Dermis blood vessel endothelial cell (primary cell): ENCODE data around the gene SPTBN1. TPM values are rescaled to one million over a fixed set of nuclear protein-coding genes. Genes with fewer than 3 reads are reported as not detected.
"Not testable (repeated sequence)": the region's sequence is repeated elsewhere in the genome, so short reads cannot be mapped to it uniquely, and the experiment has no call there.

Experiments used
- DNase-seq: peaks from one replicate; pipeline ENCODE4 v3.0.0; 2010
- total RNA-seq: library from RNA; depleted of rRNA; stranded (reverse); fragments of >200 nt; gene quantifications from 2 replicates; pipeline ENCODE4 v1.2.3, GENCODE V29; 2014

Gene SPTBN1
- total RNA-seq, 1 donor from 2014 or later, result 916 TPM

- peak; percentile 85 for DNase-seq
These were observed 15.1 kb downstream of the SPTBN1 start for GRCh38 chr2:54471221-54471711.

GRCh38 chr2:54473851-54474250 lies 17.7 kb downstream of the SPTBN1 start:
- no peak for DNase-seq

- DNase-seq, result no peak
These were observed 19.2 kb downstream of the SPTBN1 start for GRCh38 chr2:54475285-54475684.

GRCh38 chr2:54475919-54476318 lies 19.8 kb downstream of the SPTBN1 start:
- no peak for DNase-seq

- no peak for DNase-seq
These were observed 20.7 kb downstream of the SPTBN1 start for GRCh38 chr2:54476852-54477251.

GRCh38 chr2:54477896-54478295 lies 21.8 kb downstream of the SPTBN1 start:
- DNase-seq, result no peak

GRCh38 chr2:54478899-54479298 lies 22.8 kb downstream of the SPTBN1 start:
- DNase-seq, result no peak

GRCh38 chr2:54479424-54479823 lies 23.3 kb downstream of the SPTBN1 start:
- DNase-seq, result peak; percentile 57

- DNase-seq, result no peak
These were observed 23.9 kb downstream of the SPTBN1 start for GRCh38 chr2:54480025-54480424.

GRCh38 chr2:54481686-54482085 lies 25.6 kb downstream of the SPTBN1 start:
- no peak for DNase-seq

GRCh38 chr2:54482715-54483114 lies 26.6 kb downstream of the SPTBN1 start:
- DNase-seq, result peak; percentile 49

GRCh38 chr2:54483426-54483825 lies 27.3 kb downstream of the SPTBN1 start:
- DNase-seq, result peak; percentile 48

- not testable (repeated sequence) for DNase-seq
These were observed 29.6 kb downstream of the SPTBN1 start for GRCh38 chr2:54485756-54486155.

GRCh38 chr2:54486766-54487165 lies 30.6 kb downstream of the SPTBN1 start:
- DNase-seq, result no peak

GRCh38 chr2:54490863-54491262 lies 34.7 kb downstream of the SPTBN1 start:
- no peak for DNase-seq

GRCh38 chr2:54492335-54492734 lies 36.2 kb downstream of the SPTBN1 start:
- DNase-seq, result no peak

GRCh38 chr2:54494087-54494486 lies 38.0 kb downstream of the SPTBN1 start:
- no peak for DNase-seq

- DNase-seq, result no peak
These were observed 40.8 kb downstream of the SPTBN1 start for GRCh38 chr2:54496920-54497319.

- peak; percentile 85 for DNase-seq
These were observed 41.9 kb downstream of the SPTBN1 start for GRCh38 chr2:54497763-54498680.

GRCh38 chr2:54499661-54500060 lies 43.5 kb downstream of the SPTBN1 start:
- DNase-seq, result peak; percentile 70

GRCh38 chr2:54500404-54501205 lies 44.5 kb downstream of the SPTBN1 start:
- DNase-seq, result no peak

GRCh38 chr2:54502731-54503130 lies 46.6 kb downstream of the SPTBN1 start:
- DNase-seq, result no peak

- DNase-seq, result peak; percentile 76
These were observed 47.1 kb downstream of the SPTBN1 start for GRCh38 chr2:54503192-54503591.
